Measurements from ENCODE around the gene IGSF22.

DNA sequence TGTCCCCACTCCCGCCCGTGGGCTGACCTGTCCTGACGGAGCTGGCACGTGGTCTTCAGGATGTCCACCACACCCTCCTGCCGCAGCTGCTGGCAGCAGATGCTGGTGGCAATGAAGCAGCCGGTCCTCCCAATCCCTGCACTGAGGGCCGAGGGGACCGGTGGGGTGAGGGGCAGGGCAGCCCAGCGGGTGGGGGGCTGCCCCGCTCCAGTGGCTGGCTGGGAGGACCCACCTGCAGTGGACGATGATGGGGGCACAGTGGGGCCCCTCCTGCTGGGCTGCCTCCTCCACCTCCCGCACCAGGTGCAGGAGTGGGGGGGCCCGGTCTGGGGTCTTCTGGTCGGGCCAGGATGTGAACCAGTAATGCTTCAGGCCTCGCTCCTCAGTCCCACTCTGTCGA is 3.4 kb upstream of the IGSF22 start:
- TF ChIP-seq CTCF (IDR thresholded peaks at IDR 0.05) (no peak), FOXM1 (IDR thresholded peaks at IDR 0.05; ENCODE audit: low read depth) (no peak), MXI1 (IDR thresholded peaks at IDR 0.05; ENCODE audit: low read depth, low read length) (no peak), RAD21 (IDR thresholded peaks at IDR 0.05; ENCODE audit: low read length) (no peak), POLR2AphosphoS5 (IDR thresholded peaks at IDR 0.05; ENCODE audit: low read depth, low read length) (no peak)
